Measurements from ENCODE around the gene CILP2. TPM values are rescaled to one million over a fixed set of nuclear protein-coding genes. Genes with fewer than 3 reads are reported as not detected.
A peak's percentile ranks its signal among the peaks of the same experiment; 100 is the strongest.

CILP2 gene
- total RNA-seq, 1 donor from 2014 or later: 1.0 TPM

DNA sequence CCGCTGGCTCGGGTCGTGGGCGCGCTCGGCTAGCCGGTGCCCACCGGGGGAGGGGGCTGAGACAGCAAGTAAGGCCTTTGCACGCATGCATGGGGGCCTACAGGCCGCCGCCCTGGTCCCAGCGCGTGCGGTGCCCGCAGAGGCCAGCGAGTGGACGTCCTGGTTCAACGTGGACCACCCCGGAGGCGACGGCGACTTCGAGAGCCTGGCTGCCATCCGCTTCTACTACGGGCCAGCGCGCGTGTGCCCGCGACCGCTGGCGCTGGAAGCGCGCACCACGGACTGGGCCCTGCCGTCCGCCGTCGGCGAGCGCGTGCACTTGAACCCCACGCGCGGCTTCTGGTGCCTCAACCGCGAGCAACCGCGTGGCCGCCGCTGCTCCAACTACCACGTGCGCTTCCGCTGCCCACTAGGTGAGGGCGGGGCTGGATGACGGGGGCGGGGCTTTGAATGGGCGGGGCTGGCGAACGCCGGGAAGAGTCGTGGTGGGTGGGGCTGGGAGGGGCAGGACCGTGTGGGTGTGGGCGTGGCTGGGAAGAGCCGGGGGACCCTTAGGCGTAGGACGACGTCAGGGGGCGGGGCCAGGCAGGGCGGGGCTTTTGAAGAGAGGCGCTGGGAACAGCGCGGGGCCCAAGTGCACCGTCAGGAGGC is 2.1 kb downstream of the CILP2 start:
- H3K36me3 Mint-ChIP-seq: peaks cover 2% of the 10 kb centered on the region
- TF ChIP-seq CTCF (IDR thresholded peaks at IDR 0.05) (no peak), EZH2 (IDR thresholded peaks at IDR 0.05) (no peak), EZH2phosphoT487 (IDR thresholded peaks at IDR 0.05) (no peak)
- peak; percentile 59 for DNase-seq (ENCODE audit: low spot score)
- no peak overlapping the region for H3K4me3 ChIP-seq
- H3K27me3 ChIP-seq: peaks cover 48% of the 10 kb centered on the region
- no peak overlapping the region for H2AFZ ChIP-seq (replicated peaks)
- no peaks in the 10 kb centered on the region for H3K36me3 ChIP-seq
- H3K27ac ChIP-seq: no peak overlapping the region
- peaks cover 13% of the 10 kb centered on the region for H3K27me3 Mint-ChIP-seq (ENCODE audit: insufficient read depth, low read depth)
- H4K20me1 ChIP-seq (ENCODE audit: low read depth): no peaks in the 10 kb centered on the region
- H3K4me3 Mint-ChIP-seq: no peak overlapping the region
- peaks cover 3% of the 10 kb centered on the region for H3F3A ChIP-seq (ENCODE audit: low read depth)
- no peak overlapping the region for H3K27ac Mint-ChIP-seq
- no peaks in the 10 kb centered on the region for H3K4me1 ChIP-seq
- H3K4me2 ChIP-seq: no peak overlapping the region
- H3K4me1 Mint-ChIP-seq: peaks cover 12% of the 10 kb centered on the region
- H3K9me3 Mint-ChIP-seq: no peaks in the 10 kb centered on the region
- no peak overlapping the region for H3K9ac ChIP-seq
- no peaks in the 10 kb centered on the region for H3K79me2 ChIP-seq (ENCODE audit: low read depth)
- H3K9me3 ChIP-seq (ENCODE audit: low read depth): no peaks in the 10 kb centered on the region

DNA sequence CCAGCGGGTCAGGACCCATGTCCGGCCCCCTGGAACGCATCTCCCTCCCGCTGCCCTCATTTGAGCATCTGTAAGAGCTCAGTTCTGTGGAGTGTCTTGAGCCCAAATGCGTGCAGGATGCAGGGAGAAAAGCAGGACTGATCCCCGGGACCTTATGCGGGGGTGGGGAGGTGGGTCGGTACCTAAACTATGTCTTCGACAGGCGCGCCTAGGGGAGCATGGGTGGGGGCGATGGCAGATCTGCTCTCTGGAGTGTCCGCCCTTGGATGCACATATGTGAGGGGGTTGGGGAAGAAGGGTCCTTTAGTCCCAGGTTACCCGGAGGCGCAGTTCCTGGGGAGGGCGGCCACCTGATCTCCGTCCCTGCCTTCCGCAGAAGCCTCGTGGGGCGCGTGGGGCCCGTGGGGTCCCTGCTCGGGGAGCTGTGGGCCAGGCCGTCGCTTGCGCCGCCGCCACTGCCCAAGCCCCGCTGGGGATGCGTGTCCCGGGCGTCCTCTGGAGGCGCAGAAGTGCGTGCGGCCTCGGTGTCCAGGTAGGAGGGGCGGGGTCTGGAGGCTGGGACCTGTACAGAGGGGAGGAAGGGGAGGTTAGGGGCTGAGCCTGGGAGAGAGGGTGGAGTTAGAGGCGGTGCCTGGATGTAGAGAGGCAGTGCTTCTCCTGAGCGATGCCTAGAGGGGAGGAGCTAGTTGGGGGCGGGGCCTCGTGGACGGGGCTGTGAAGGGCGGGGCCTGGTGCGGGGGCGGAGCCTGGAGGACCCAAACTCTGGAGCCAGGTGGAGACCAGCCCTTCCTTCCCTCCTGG is 2.9 kb downstream of the CILP2 start:
- no peaks in the 10 kb centered on the region for H3K79me2 ChIP-seq (ENCODE audit: low read depth)
- peaks cover 12% of the 10 kb centered on the region for H3K4me1 Mint-ChIP-seq
- H3K27me3 Mint-ChIP-seq (ENCODE audit: insufficient read depth, low read depth): peaks cover 13% of the 10 kb centered on the region
- no peak overlapping the region for H3K27ac ChIP-seq
- no peaks in the 10 kb centered on the region for H3K4me1 ChIP-seq
- TF ChIP-seq EZH2phosphoT487 (IDR thresholded peaks at IDR 0.05) (no peak), EZH2 (IDR thresholded peaks at IDR 0.05) (no peak), CTCF (IDR thresholded peaks at IDR 0.05) (no peak)
- H3F3A ChIP-seq (ENCODE audit: low read depth): peaks cover 3% of the 10 kb centered on the region
- no peak overlapping the region for H3K4me2 ChIP-seq
- no peak overlapping the region for H3K4me3 Mint-ChIP-seq
- H2AFZ ChIP-seq (replicated peaks): no peak overlapping the region
- peaks cover 48% of the 10 kb centered on the region for H3K27me3 ChIP-seq
- no peak overlapping the region for H3K27ac Mint-ChIP-seq
- no peaks in the 10 kb centered on the region for H3K9me3 Mint-ChIP-seq
- H3K36me3 ChIP-seq: no peaks in the 10 kb centered on the region
- peaks cover 2% of the 10 kb centered on the region for H3K36me3 Mint-ChIP-seq
- H3K9me3 ChIP-seq (ENCODE audit: low read depth): no peaks in the 10 kb centered on the region
- H3K4me3 ChIP-seq: no peak overlapping the region
- no peak overlapping the region for H3K9ac ChIP-seq
- DNase-seq (ENCODE audit: low spot score): peak; percentile 76
- H4K20me1 ChIP-seq (ENCODE audit: low read depth): no peaks in the 10 kb centered on the region

- H3K4me3 Mint-ChIP-seq: no peak overlapping the region
Measured at GRCh38 chr19:19541616-19542015, 3.6 kb downstream of the CILP2 start.

More at GRCh38 chr19:19541616-19542015, 3.6 kb downstream of the CILP2 start:
- peaks cover 2% of the 10 kb centered on the region for H3K36me3 Mint-ChIP-seq
- Histone ChIP-seq H3K27me3 (peaks cover 48% of the 10 kb centered on the region), H3K4me3 (no peak overlapping the region), H3F3A (ENCODE audit: low read depth) (peaks cover 3% of the 10 kb centered on the region), H3K9ac (no peak overlapping the region), H4K20me1 (ENCODE audit: low read depth) (no peaks in the 10 kb centered on the region), H3K79me2 (ENCODE audit: low read depth) (no peaks in the 10 kb centered on the region), H3K27ac (no peak overlapping the region), H3K9me3 (ENCODE audit: low read depth) (no peaks in the 10 kb centered on the region), H2AFZ (replicated peaks) (no peak overlapping the region), H3K4me2 (no peak overlapping the region), H3K4me1 (no peaks in the 10 kb centered on the region), H3K36me3 (no peaks in the 10 kb centered on the region)
- no peak overlapping the region for H3K27ac Mint-ChIP-seq
- no peak for DNase-seq (ENCODE audit: low spot score)
- H3K27me3 Mint-ChIP-seq (ENCODE audit: insufficient read depth, low read depth): peaks cover 11% of the 10 kb centered on the region
- peaks cover 12% of the 10 kb centered on the region for H3K4me1 Mint-ChIP-seq
- H3K9me3 Mint-ChIP-seq: no peaks in the 10 kb centered on the region
- TF ChIP-seq CTCF (IDR thresholded peaks at IDR 0.05) (no peak), EZH2 (IDR thresholded peaks at IDR 0.05) (no peak), EZH2phosphoT487 (IDR thresholded peaks at IDR 0.05) (no peak)

Data from neural progenitor cell (in vitro differentiated cells).